ENCODE measurements around the gene SPESP1. TPM values are rescaled to one million over a fixed set of nuclear protein-coding genes. Genes with fewer than 3 reads are reported as not detected.

SPESP1 gene
- total and polyA plus RNA-seq, 2 of the 8 experiments (the other 6 are each of a cell fraction or from before 2014, with no cell fraction given), result not detected

DNA sequence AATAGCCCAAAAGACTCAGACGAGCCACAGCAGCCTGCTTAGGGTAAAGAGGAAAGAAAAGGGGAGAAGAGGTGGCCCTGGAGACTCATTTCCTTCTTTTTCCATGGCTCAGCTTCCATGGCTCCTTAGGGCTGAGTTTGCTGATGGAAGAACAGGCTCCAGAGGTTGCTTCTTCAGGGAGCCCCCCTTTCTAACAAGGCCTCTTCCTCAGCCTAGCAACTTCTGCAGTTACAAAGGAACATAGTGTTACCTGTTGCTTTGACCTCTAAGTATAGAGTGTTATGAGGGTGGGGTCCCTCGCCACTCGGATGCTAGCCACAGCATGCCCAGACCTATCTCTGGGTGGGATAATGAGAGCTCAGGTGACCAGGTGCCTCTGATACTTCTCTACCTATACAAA lies 43.2 kb upstream of the SPESP1 start:
- Histone ChIP-seq H2AK5ac (ENCODE audit: low read depth, low read length) (no peak overlapping the region), H3K4me3 (ENCODE audit: extremely low read depth in 1 of 4, insufficient read depth in 2 of 4, low read depth in 3 of 4, low read length in 4 of 4) (no peak overlapping the region), H3K4me2 (ENCODE audit: insufficient read depth in 1 of 2, low read depth in 2 of 2, low read length in 2 of 2) (no peak overlapping the region), H2AFZ (ENCODE audit: low read length) (no peak overlapping the region), H2BK12ac (ENCODE audit: low read depth, low read length) (no peak overlapping the region), H3K9ac (replicated peaks in 1 of 4; ENCODE audit: extremely low read depth in 1 of 4, low read depth in 3 of 4, low read length in 3 of 4) (no peak overlapping the region), H3K9me3 (ENCODE audit: insufficient read depth in 2 of 2, low read depth in 1 of 2, low read length in 1 of 2) (no peaks in the 10 kb centered on the region), H2BK120ac (replicated peaks; ENCODE audit: low read depth, low read length) (no peak overlapping the region), H3K36me3 (ENCODE audit: control insufficient read depth in 2 of 4, insufficient read depth in 4 of 4, low read length in 3 of 4) (no peaks in the 10 kb centered on the region), H4K91ac (replicated peaks; ENCODE audit: insufficient read length, low read length) (no peak overlapping the region), H3K56ac (replicated peaks; ENCODE audit: insufficient read length, low read depth, low read length) (no peak overlapping the region), H3K23me2 (ENCODE audit: low read depth, low read length) (no peaks in the 10 kb centered on the region), H4K5ac (ENCODE audit: insufficient read length, low read depth, low read length) (no peak overlapping the region), H2BK15ac (ENCODE audit: low read length) (no peak overlapping the region), H3K27ac (ENCODE audit: low read depth, low read length) (no peak overlapping the region), H3K23ac (ENCODE audit: insufficient read length) (no peak overlapping the region), H4K20me1 (replicated peaks in 1 of 2; ENCODE audit: control insufficient read depth in 1 of 2, insufficient read depth in 2 of 2, low read length in 2 of 2) (no peaks in the 10 kb centered on the region), H3K79me2 (ENCODE audit: control insufficient read depth in 1 of 2, insufficient read depth in 2 of 2, low read length in 2 of 2) (no peaks in the 10 kb centered on the region), H3K27me3 (replicated peaks in 1 of 4; ENCODE audit: control insufficient read depth in 3 of 4, extremely low read depth in 1 of 4, insufficient read depth in 3 of 4, low read length in 3 of 4) (no peaks in the 10 kb centered on the region), H3K4ac (replicated peaks; ENCODE audit: insufficient read length, low read depth, low read length) (no peak overlapping the region), H4K8ac (ENCODE audit: extremely low read depth, insufficient read depth, low read length) (no peak overlapping the region), H2BK5ac (ENCODE audit: low read depth, low read length) (no peak overlapping the region), H3K14ac (ENCODE audit: insufficient read length) (no peak overlapping the region), H3K4me1 (replicated peaks in 1 of 4; ENCODE audit: control insufficient read depth in 3 of 4, insufficient read depth in 4 of 4, low read length in 3 of 4) (no peaks in the 10 kb centered on the region; a peak in 1 of 7 replicates), H3K79me1 (ENCODE audit: low read depth, low read length) (no peaks in the 10 kb centered on the region), H3K18ac (ENCODE audit: extremely low read depth, low read length) (no peak overlapping the region), H2BK20ac (ENCODE audit: low read length) (no peak overlapping the region)
- 80% methylated on average over 3 of the region's 3 CpGs; no CpG with 5 or more reads in 1 of the 2 experiments for WGBS, 2 experiments (ENCODE audit: extremely low coverage in 1 of 2, insufficient coverage in 1 of 2, insufficient read length in 1 of 2, insufficient replicate concordance in 2 of 2, low coverage in 1 of 2, low lambda C conversion rate in 2 of 2, missing lambda C conversion rate in 1 of 2)
- FAIRE-seq (no peak), DNase-seq (ENCODE audit: low read depth in 1 of 2, low spot score in 2 of 2) (no peak)
- CTCF ChIA-PET (ENCODE audit: partially characterized antibody), result interaction anchor here (0.8 to 4.5 kb wide), 3 partner anchors 11 to 327 kb away, joined by 3 to 26 read pairs (median 7); no protein-coding TSS in a partner anchor
- POLR2A ChIA-PET (ENCODE audit: partially characterized antibody), result no interaction called here
- no peak for TF ChIP-seq EZH2 (IDR thresholded peaks at IDR 0.05; ENCODE audit: low read depth, low read length, severe bottlenecking)
- no peak for TF ChIP-seq PHF8 (conservative IDR thresholded peaks at IDR 0.05; ENCODE audit: low read depth, low read length)
- TF ChIP-seq SP1 (IDR thresholded peaks at IDR 0.05; ENCODE audit: low read depth, low read length), result no peak
- no peak for TF ChIP-seq SUZ12 (IDR thresholded peaks at IDR 0.05; ENCODE audit: low read length)
- TF ChIP-seq ASH2L (IDR thresholded peaks at IDR 0.05; ENCODE audit: low read length), result no peak
- no peak for TF ChIP-seq CTBP2 (IDR thresholded peaks at IDR 0.05; ENCODE audit: borderline replicate concordance, insufficient read depth, insufficient read length, low read length)
- TF ChIP-seq RBBP5 (IDR thresholded peaks at IDR 0.05; ENCODE audit: borderline replicate concordance, low read depth, low read length), result no peak
- TF ChIP-seq NANOG (IDR thresholded peaks at IDR 0.05; ENCODE audit: insufficient read depth, low read depth, low read length, poor library complexity, severe bottlenecking), result no peak
- no peak for TF ChIP-seq BACH1 (IDR thresholded peaks at IDR 0.05; ENCODE audit: low read length)
